ENCODE results near the gene CACNA2D4. TPM values are rescaled to one million over a fixed set of nuclear protein-coding genes. Genes with fewer than 3 reads are reported as not detected.

The CACNA2D4 gene
- total RNA-seq, 4 donors from 2014 or later, result 1.4 to 3.3 (median 3.0) TPM

GRCh38 chr12:1791104-1791841 is 127.2 kb downstream of the CACNA2D4 start:
- TF ChIP-seq POLR2AphosphoS5 (IDR thresholded peaks at IDR 0.05) (no peak), CTCF (IDR thresholded peaks at IDR 0.05) (peak; percentile 62 to 87 (median 82))
- H3K36me3 ChIP-seq, result peaks cover 0 to 10% of the 10 kb centered on the region in 2 donors
- no peaks in the 10 kb centered on the region for H3K9me3 ChIP-seq
- H3K27ac ChIP-seq, result peak overlapping the region in 1 of 4 donors; percentile 25
- no peaks in the 10 kb centered on the region for H3K27me3 ChIP-seq
- ATAC-seq, result no peak
- WGBS, 2 donors (ENCODE audit: low coverage in 1 of 2), result 0% methylated on average over 2 to 4 of the region's 10 CpGs
- peaks cover 0 to 49% (median 8%) of the 10 kb centered on the region in 3 donors for H3K4me1 ChIP-seq
- no peak overlapping the region for H3K4me3 ChIP-seq

GRCh38 chr12:1790444-1790843 is 128.0 kb downstream of the CACNA2D4 start:
- Histone ChIP-seq H3K4me3 (no peak overlapping the region), H3K27me3 (no peaks in the 10 kb centered on the region), H3K9me3 (no peaks in the 10 kb centered on the region), H3K4me1 (peaks cover 0 to 41% (median 3%) of the 10 kb centered on the region in 3 donors), H3K27ac (no peak overlapping the region), H3K36me3 (peaks cover 0 to 19% of the 10 kb centered on the region in 2 donors)
- 61 to 75% methylated on average over 4 to 5 of the region's 7 CpGs for WGBS, 2 donors (ENCODE audit: low coverage in 1 of 2)
- no peak for ATAC-seq
- TF ChIP-seq POLR2A (IDR thresholded peaks at IDR 0.05) (no peak), CTCF (IDR thresholded peaks at IDR 0.05) (no peak), EP300 (IDR thresholded peaks at IDR 0.05) (no peak), POLR2AphosphoS5 (IDR thresholded peaks at IDR 0.05) (no peak)

GRCh38 chr12:1787714-1788113 is 130.7 kb downstream of the CACNA2D4 start:
- 37 to 44% methylated on average over 5 of the region's 6 CpGs for WGBS, 2 donors (ENCODE audit: low coverage in 1 of 2)
- H3K36me3 ChIP-seq, result peaks cover 0 to 41% of the 10 kb centered on the region in 2 donors
- ATAC-seq, result no peak
- no peaks in the 10 kb centered on the region for H3K27me3 ChIP-seq
- no peaks in the 10 kb centered on the region for H3K9me3 ChIP-seq
- H3K4me3 ChIP-seq, result no peak overlapping the region
- H3K4me1 ChIP-seq, result peaks cover 0 to 25% (median 0%) of the 10 kb centered on the region in 3 donors
- TF ChIP-seq POLR2A (IDR thresholded peaks at IDR 0.05), result no peak
- TF ChIP-seq CTCF (IDR thresholded peaks at IDR 0.05), result no peak
- no peak for TF ChIP-seq POLR2AphosphoS5 (IDR thresholded peaks at IDR 0.05)
- no peak for TF ChIP-seq EP300 (IDR thresholded peaks at IDR 0.05)
- no peak overlapping the region for H3K27ac ChIP-seq

- Histone ChIP-seq H3K27me3 (no peaks in the 10 kb centered on the region), H3K27ac (no peak overlapping the region), H3K4me1 (peaks cover 0 to 30% (median 3%) of the 10 kb centered on the region in 3 donors), H3K4me3 (no peak overlapping the region), H3K36me3 (peaks cover 0 to 40% of the 10 kb centered on the region in 2 donors), H3K9me3 (no peaks in the 10 kb centered on the region)
- TF ChIP-seq CTCF (IDR thresholded peaks at IDR 0.05) (no peak), POLR2A (IDR thresholded peaks at IDR 0.05) (no peak), EP300 (IDR thresholded peaks at IDR 0.05) (no peak), POLR2AphosphoS5 (IDR thresholded peaks at IDR 0.05) (no peak)
- no peak for ATAC-seq
- WGBS, 2 donors (ENCODE audit: low coverage in 1 of 2), result 23 to 51% methylated on average over 2 of the region's 2 CpGs
Observed at GRCh38 chr12:1782215-1782614, 136.2 kb downstream of the CACNA2D4 start.

- H3K9me3 ChIP-seq, result no peaks in the 10 kb centered on the region
- H3K27ac ChIP-seq, result no peak overlapping the region
- H3K36me3 ChIP-seq, result peaks cover 0 to 35% of the 10 kb centered on the region in 2 donors
- 44 to 71% methylated on average over 1 of the region's 2 CpGs for WGBS, 2 donors (ENCODE audit: low coverage in 1 of 2)
- peaks cover 0 to 31% (median 3%) of the 10 kb centered on the region in 3 donors for H3K4me1 ChIP-seq
- no peaks in the 10 kb centered on the region for H3K27me3 ChIP-seq
- ATAC-seq, result no peak
- H3K4me3 ChIP-seq, result no peak overlapping the region
- TF ChIP-seq EP300 (IDR thresholded peaks at IDR 0.05) (no peak), CTCF (IDR thresholded peaks at IDR 0.05) (no peak), POLR2A (IDR thresholded peaks at IDR 0.05) (no peak), POLR2AphosphoS5 (IDR thresholded peaks at IDR 0.05) (no peak)
Observed at GRCh38 chr12:1781772-1782171, 136.7 kb downstream of the CACNA2D4 start.

All from gastroesophageal sphincter (tissue), 4 donors.